Measurements from ENCODE around the gene PI3.
"Not testable (repeated sequence)": the region's sequence is repeated elsewhere in the genome, so short reads cannot be mapped to it uniquely, and the experiment has no call there.

Gene PI3, protein sequence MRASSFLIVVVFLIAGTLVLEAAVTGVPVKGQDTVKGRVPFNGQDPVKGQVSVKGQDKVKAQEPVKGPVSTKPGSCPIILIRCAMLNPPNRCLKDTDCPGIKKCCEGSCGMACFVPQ

DNA sequence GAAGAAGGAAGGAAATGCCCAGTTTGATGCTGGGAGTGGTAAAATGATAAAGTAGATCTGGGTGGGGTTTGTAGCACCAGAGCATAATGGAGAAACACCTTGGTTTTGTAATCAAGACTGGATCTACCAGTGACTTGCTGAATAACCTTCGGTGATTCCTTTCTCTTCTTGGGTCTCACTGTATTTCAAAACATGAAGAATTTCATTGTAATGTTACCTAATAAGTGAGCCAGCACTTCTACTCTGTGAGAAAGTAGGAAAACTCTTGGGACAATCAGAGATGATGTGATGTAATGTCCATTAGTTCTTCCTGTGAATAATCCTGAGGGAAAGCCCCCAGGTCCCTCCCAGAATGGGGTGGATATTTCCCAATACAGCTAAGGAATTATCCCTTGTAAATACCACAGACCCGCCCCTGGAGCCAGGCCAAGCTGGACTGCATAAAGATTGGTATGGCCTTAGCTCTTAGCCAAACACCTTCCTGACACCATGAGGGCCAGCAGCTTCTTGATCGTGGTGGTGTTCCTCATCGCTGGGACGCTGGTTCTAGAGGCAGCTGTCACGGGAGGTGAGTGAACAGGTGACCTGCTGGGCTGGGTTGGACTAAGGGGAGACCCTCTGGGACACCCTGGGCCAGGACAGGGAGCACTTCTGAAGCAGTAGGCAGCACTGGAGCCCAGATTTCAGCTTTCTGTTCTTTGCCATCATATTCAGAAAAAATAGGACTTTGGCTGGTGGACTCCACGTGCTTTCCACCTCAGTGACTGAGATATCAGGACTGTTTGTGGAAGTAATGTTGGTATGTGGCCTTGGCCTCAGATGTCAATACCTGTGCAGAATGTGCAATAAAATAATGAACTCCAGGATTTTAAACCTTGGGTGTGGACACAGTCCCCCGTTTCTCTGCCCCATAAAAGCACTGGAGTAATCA lies at the start of gene PI3:
TSS of gene PI3 (plus strand) at position 469 of the 931 bp plus-strand sequence. CDS start at position 490, 21 bp downstream.
- DNase-seq (ENCODE audit: low read depth), result no peak

DNA sequence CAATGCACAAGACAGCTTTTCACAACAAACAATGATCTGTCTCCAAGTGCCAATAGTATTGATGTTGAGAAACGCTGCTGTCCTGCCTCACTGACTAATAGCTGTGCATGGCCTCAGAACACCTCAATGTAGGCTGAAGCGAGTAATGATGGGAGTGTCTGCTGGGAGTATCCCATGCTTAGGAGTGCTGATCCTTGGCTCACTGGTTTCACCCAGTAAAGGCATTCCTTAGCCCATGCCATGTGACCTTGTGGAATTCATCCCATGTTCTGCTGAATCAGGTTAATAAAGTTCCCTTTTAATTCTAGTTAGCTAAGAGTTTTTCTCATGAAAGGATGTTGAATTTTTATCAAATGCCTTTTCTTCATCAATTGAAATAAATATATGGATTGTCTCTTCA lies 46.6 kb upstream of the PI3 start:
- DNase-seq (ENCODE audit: low read depth), result no peak

DNA sequence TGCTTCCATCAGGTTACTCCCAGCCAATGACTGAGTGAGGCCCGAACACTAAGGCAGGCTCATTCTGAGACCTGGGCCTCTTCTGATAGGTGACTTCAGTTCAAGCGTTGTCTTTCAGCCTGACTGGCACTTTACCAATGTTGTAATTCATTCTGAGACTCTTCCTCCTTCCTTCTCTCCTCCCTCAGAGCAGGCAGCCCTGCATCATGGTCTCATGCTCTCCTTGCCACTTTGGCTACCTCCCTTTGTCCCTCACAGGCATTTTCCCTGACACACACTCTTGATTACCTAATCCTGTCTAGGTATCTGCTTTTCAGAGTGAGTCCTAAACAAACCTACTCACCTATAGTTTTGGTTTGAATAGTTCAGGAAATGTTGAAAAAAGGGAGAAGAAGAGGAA lies 37.8 kb upstream of the PI3 start:
- no peak for DNase-seq (ENCODE audit: low read depth)

DNA sequence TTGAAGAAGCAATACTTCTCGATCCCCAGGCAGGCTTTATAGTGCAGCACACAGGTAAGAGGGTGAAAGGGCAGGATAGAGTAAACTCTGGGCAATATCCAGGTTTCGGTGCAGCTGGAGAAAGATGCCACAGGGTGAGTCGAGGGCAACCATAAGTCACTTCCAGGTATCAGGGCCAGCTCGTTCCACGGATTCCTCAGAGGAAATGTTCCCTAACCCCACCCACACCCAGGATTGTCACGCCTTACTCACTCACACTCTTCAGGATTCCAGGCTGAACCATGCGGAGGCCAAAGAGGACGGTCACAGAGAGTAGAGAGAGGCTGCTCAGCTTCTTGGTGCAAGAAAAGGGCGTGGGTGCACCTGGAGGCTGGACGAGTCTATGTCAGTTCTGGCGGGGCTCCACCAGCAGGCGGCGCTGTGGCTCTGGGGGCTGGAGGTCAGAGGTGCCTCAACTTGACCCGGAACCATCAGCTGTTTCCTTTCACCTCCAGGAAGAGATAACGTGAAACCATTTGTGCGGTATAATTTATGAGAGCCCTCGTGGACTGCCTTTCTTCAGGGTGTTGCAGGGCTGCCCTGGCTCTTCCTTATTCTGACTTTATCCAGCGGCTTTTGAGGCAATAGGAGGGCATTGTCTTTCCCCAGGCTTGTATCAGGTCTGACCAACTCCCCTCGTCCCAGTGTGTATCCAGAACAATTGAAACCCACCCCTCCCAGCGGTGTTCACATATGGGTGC lies 36.0 kb upstream of the PI3 start:
- no peak for DNase-seq (ENCODE audit: low read depth)

DNA sequence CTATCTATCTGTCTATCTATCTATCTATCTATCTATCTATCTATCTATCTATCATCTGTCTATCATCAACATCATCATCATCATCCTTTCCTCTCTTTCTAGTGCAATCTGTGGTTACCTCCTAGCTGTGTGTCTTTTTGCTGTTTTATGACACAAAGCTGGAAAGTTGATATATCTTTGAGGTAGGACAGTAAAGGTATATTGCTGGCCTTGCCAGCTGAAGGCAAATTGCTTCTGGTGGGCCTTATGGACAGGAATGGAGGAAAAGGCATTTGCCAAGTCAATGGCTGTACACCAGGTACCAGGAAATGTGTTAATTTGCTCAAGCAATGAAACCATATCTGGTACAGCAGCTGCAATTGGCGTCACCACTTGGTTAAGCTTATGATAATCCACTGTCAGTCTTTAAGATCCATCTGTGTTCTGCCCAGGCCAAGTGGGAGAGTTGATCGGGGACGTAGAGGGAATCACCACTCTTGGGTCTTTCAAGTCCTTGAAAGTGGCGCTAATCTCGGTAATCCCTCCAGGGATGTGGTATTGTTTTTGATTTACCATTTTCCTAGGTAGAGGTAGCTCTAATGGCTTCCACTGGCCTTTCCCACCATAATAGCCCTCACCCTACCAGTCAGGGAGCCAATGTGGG lies 34.8 kb upstream of the PI3 start:
- not testable (repeated sequence) for DNase-seq (ENCODE audit: low read depth)

DNA sequence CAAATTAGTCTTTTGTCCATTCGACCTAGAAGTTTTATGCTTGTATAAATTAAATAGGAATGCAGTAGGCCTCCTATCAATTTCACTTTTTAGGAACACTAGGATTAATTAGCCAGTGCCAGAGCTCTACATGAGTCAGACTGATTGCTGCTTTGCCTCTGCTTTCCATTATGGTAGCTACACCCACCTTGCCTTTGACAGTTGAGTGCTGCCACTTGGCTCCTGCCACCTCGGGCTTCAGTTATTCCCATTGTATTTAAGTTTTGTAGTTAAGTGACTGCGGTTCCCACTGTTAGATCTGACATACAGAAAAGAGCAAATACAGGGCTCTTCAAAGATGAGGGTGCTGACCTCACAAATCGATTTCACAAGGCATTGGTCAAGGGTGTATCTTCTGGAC lies 33.9 kb upstream of the PI3 start:
- DNase-seq (ENCODE audit: low read depth), result no peak

DNA sequence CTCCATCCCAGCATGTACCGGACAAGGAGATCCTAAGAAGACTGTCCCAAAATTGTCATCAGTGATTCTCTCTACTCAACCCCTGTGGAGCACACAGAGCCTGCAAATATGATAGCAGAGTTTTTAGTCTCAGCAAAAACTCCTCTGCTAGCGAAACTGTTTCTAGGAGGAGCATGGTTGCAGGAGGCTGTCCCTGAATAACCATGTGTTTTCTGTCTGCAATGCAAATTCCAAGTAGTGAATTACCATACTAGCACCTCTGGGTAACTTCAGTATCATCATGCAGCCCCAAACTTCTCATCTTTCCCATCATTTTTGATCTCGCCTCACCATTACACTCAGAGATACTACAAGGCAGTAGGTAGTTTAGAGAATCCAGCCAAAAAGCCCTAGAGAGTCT lies 25.6 kb upstream of the PI3 start:
- DNase-seq (ENCODE audit: low read depth), result no peak

DNA sequence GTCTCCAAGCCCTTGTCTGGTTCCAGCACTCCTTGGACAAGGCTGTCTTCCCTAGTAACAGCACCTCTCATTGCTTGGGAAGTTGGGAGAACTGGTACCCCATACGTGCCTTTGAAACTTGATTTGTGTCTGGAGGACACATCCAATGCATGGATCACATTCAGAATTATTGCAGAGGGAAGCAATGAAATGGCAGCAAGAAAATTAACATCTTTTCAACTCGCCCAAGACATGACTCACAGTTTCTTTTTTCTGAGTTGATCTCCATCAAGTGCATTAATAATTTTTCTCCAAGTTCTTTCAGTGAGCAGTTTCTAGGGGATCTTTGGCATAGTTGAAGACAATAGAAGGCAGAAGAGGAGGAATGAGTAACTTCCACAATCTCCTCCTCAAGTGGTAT lies 22.3 kb upstream of the PI3 start:
- no peak for DNase-seq (ENCODE audit: low read depth)

DNA sequence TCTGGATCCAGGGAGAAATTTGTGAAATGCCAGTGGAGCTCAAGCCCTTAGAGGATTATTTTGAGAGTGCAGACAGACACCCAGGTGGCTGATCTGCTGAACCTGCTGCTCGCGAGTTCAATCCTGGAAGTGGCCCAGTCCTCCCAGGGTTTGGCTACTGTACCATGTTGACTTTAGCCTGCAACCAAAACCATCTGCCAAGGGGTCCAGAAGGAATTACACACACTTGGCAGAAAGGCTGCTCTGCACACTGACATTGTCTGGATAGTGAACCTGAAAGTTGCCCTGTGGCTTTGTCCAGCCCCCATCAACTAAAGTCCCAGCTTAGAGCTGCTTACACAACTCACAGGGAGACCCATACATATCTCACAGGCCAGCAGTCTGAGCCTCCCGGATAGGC lies 21.6 kb upstream of the PI3 start:
- no peak for DNase-seq (ENCODE audit: low read depth)

DNA sequence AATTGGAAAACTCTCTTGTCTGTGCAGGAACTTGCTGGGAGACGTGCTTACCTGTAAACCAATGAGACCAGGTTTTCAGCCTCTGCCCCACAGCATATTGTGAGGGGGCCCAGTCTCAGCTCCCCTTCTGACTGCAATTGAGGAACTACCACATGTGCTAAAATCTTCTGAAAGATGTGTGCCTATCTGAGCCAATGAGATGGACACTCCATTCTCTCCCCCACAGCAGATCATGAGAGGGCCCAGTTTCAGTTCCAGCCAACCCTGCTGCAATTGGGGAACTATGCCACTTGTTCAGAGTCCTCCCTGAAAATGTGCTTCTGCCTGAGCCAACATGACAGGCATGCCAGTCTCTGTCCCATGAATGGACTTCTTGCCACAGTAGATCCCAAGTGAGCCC lies 20.9 kb upstream of the PI3 start:
- DNase-seq (ENCODE audit: low read depth), result no peak

DNA sequence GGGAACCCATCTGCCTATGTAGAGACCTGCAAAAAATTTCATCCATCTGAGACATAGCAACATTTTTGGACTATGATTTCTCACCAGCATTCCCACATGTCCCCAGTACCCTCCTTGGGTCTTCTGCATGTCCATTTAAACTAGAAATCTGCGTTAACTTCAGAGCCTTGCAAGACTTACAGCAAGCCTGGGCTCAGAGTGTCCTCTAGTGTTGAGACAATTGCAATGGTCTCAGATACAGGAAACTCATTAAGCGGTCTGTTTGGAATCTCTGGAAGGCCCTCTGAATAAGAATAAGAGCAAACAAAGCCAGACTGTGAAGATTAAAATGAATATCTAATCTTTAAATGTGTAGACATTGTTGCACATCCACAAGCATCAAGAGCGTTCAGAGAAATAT lies 20.5 kb upstream of the PI3 start:
- no peak for DNase-seq (ENCODE audit: low read depth)

DNA sequence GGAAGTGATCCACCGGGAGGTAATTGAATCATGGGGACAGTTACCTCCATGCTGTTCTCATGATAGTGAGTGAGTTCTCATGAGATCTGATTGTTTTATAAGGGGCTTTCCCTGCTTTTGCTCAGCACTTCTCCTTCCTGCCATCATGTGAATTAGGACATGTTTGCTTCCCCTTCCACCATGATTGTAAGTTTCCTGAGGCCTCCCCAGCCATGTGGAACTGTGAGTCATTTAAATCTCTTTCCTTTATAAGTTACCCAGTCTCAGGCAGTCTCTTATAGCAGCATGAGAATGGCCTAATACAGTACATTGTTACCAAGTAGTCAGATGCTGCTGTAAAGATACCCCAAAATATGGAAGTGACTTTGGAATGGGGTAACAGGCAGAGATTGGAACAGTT lies 19.9 kb upstream of the PI3 start:
- DNase-seq (ENCODE audit: low read depth), result not testable (repeated sequence)

DNA sequence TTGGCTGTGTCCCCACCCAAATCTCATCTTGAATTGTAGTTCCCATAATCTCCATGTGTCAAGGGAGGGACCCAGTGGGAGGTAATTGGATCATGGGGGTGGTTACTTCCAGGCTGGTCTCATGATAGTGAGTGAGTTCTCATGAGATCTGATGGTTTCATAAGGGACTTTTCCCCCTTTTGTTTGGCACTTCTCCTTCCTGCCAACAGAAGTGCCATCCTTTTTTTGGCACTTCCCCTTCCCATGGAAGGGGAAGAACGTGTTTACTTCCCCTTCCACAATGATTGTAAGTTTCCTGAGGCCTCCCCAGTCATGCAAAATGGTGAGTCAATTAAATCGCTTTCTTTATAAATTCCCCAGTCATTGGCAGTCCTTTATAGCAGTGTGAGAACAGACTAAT lies 18.0 kb upstream of the PI3 start:
- no peak for DNase-seq (ENCODE audit: low read depth)

DNA sequence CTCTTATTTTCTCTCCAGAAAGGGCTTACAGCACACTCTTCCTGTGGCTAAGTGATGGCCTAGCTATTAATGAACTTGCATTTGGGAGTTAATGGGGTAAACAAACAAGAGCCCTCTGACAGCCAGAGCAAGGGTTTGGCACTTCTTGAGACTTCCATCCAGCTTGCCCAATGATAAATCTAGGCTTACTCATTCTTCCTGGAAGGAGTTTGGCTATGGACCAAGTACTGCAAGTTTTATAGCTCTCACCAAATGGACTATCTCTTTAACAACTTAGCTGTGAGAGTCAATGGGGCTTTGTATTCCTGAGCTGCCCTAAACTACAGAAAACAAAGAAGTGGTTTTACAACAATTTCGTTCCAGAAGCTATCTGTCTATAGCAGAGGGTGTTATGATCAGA lies 16.7 kb upstream of the PI3 start:
- DNase-seq (ENCODE audit: low read depth), result peak; percentile 67

DNA sequence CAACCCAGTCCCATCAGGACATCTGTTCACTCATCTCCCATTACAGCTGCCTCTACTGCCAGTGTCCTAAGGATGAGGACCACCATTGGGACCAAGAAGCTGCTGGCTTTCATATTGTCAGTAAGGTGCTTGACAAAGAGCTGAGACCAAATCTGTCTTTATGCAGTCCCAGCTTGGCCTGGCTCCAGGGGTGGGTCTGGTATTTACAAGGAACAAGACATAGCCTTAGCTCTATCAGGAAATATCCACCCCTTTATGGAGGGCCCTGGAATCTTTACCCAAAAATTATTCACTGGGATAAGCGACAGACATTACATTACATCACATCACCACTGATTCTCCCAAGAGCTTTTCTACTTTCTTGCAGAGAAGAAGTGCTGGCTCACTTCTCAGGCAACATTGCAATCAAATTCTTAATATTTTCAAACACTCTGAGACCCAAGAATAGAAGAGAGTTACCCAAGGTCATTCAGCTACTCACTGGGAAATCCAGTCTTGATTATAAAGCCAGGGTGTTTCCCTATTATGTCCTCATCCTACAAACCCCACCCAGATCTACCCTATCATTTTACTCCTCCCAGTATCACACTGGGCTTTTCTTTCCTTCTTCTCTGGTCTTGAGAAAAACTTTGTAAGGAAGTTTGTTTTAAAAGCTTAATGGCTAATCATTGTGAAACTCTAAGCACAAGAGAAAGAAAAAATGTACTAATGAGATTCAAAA lies 11.5 kb upstream of the PI3 start:
- DNase-seq (ENCODE audit: low read depth), result no peak

DNA sequence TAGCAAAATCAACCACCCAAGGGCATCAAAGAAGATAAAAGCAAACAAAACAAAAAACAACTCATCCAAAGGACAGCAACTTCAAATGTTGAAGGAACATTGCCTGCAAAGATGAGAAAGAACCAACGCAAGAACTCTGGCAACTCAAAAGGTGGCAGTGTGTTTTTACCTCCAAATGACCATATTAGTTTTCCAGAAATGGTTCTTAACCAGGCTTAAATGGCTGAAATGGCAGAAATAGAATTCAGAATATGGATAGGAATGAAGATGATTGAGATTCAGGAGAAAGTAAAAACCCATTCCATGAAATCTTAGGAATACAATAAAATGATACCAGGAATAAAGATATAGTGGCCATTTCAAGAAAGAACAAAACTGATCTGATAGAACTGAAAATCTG lies 9.8 kb upstream of the PI3 start:
- DNase-seq (ENCODE audit: low read depth), result no peak

DNA sequence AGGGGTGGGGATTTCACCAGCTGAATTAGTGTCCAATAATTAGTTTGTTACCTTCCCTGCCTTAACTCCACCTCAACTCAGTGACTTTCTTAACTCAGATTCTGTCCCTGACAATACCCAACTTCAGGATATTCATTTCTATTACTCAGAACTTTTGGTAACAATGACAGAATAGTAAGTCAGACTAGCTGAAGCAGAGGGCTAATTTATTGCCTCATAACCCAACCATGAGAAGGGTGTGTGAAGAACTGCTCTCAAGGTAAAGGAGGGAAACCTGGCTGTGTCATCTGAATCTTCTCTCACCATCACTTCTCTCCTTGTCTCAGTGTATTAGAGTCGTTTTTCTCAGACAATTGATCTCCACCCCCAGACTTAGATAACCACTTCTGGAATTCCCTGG lies 1.2 kb upstream of the PI3 start:
- DNase-seq (ENCODE audit: low read depth), result no peak

DNA sequence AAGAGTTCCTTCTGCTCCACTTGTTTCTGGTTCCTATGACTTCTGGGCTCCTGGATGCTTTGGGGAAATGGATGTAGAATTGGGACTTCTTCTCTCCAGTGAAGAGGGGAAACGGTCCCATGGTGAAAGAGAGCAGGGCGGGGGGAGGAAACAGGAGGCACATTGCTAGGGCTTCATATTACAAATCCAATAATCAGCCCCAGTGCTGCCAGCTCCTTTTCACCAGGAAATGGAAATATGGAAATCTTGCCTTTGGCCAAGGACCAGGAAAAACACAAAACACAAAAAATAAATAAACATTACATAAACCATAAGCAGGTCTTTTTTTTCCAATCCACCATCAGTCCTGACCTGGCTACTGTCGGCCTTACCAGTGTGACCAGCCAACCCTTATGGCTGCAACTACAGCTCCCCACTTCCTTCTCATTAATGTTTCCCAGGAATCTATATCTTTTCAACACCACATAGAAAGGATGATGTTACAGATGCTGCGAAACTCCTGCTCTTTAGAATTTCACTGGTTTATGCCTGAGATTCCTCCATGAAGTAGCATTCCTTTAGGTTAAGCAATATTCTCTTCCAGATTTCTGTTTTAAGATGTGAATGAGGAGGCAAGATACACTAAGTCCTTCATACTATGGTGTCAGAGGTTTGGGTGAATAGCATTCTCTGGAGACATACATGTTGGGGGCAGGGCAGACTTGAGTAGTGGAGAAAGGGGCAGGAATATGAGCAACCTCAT lies 2.0 kb downstream of the PI3 start:
- no peak for DNase-seq (ENCODE audit: low read depth)

DNA sequence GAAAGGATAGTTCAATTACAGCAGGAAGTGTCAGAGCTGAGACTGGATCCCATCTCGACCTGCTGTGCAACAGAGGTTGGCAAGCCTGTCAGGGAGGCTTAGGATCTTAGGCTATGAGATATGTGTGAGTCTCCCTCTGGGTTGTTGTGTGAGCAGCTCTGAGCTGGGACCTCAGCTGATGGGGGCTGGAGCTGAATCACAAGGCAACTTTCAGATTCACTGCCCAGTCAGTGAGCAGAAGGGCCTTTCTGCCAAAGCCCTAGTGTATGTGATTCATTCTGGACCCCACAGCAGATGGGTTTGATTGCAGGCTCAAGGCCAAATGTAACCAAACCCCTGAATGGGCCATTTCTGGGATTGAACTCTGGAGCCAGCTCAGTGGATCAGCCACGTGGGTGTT lies 4.5 kb downstream of the PI3 start:
- DNase-seq (ENCODE audit: low read depth), result no peak

DNA sequence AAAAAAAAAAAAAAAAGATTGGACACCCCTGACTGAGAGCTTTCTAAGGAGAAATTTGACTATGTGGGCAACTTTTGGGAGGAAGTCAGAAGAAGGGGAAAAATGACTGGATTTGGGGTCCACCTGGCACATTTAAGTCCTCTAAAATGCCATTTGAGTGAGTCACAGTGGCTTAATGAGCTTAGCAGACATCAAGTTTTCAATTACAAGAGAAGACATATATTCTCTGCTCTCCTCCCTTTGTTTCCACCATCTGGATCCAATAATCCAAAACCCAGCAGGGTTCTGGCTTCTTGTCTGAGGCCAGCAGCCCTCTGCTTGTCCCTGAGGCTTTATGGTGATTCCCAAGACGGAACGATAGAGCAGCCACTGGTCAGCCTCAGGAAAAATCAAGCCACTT lies 6.9 kb downstream of the PI3 start:
- DNase-seq (ENCODE audit: low read depth), result peak; percentile 37

DNA sequence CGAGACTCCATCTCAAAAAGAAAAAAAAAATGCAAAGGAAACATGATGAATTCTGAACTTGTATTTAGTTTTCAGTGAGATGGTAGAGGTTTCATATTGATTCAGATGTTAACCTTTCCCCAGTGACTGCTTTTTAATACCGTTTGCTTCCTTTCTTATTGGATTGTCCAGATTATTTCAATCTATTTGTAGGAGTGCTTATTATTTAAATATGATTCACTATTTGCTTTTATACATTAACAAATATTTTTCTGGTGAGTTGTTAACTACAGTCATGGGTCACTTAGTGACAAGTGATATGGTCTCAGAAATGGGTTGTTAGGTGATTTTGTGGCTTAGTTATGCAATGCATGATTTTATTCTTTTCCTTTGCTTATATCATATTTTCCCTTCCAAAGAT lies 8.4 kb downstream of the PI3 start:
- no peak for DNase-seq (ENCODE audit: low read depth)

Data from GM04504 (cell line).